HG03460 (cell line): ENCODE results near the gene LY6G5B.
"Not testable (repeated sequence)": the region's sequence is repeated elsewhere in the genome, so short reads cannot be mapped to it uniquely, and the experiment has no call there.

ENCODE experiments used
- ATAC-seq: cut with Tn5 transposase; IDR thresholded peaks from one replicate; pipeline ENCODE4 v1.9.1; 2021; ENCODE audit not compliant: unreplicated experiment

The LY6G5B gene

DNA sequence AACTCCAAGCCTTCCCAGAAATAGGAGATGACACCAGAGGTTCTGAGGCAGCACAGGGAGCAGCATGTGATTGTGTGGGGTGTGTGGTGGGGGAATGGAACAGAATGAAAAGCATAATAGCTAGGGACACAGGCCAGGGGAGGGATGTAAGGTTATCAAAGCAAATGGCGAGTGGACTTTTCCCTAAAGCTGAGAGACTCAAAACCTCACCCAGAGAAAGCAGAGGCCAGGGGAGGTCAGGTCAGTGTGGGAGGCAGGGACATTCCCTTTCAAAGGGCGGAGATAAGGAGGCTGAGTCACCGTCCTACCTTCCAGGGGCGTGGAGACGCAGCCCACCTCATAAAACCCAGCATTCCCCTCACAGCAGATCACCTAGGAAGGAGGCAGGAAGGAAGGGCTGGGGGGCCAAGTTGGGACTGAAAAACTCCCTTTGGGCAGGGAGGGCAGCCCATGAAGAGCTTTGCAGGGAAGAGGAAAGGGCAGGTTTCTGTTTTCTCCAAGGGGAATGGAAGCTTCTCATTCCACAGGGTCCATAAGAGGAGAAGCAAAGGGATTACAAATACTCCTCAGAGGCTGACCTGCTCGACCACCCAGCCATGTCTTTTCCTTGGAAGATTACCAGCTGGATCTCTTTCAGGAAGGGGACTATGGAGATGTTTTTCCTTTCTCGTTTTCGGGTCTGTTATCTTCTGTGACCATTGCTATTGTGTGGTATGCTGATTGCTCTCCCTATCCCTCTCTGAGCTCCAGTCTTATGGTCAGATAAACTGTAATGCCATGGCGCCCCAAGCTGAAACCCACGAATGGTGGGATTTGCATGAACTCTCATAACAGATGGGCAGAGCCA, 20.7 kb downstream of the LY6G5B start:
- no peak for ATAC-seq

DNA sequence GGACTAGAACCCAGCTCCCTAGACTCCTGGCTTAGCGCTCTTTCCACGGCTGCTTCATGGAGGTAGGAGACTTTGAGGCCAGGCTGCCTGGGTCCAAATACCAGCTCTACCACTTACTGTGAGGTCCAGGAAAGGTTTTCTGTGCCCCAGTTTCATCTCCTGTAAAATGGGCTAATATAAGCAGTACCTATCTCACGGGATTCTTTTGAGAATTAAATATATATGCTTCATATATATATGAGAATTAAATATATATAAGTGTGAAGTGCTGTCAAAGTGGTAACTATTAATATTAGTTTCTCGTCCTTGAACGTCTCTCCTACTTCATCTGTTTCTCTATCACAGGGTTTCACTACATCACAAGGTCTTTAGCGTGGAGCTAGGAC, 21.3 kb downstream of the LY6G5B start:
- no peak for ATAC-seq

DNA sequence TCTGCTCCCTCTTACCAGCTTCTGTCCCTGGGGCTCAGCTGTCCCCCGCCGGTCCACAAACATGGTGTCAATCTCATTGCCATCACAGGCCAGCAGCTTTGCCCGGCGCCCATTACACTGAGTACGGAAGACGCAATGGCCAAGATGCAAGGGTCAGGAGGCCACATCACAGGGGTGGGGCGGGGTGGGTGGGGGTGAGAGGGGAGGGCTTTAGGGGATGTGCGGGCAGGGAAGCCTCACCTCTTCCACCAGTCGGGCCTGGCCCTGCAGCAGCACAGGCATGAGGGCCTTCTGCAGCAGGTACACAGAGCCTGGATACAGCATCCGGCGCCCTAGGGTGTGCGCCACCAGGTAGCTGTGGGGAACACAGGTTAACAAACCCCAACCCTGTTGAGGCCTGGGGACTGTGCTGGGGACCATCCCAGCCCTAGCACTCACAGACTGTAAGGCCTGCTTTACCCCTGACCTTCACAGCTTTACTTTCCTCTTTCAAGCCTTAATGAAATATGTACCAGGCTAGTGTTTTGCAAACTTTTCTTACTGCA, 21.9 kb downstream of the LY6G5B start:
- ATAC-seq = no peak

DNA sequence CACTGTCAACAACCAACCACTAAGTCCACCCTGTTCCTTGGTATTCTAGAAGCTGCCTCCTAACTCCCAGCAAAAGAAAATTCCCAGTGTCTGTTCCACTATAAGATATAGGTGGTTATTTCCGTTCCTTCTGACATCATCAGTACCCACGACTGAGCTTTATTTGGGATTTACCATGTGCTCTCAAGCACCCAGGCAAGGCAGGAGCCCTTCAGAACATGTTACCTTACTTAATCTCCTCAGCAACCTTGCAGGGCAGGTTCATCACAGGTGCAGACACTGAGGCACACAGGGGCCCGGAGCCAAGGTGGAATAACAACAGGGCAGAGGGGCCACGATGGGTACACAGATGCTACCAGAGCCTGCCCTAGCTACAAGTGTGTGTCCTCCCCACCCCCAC, 22.6 kb downstream of the LY6G5B start:
- ATAC-seq = no peak

DNA sequence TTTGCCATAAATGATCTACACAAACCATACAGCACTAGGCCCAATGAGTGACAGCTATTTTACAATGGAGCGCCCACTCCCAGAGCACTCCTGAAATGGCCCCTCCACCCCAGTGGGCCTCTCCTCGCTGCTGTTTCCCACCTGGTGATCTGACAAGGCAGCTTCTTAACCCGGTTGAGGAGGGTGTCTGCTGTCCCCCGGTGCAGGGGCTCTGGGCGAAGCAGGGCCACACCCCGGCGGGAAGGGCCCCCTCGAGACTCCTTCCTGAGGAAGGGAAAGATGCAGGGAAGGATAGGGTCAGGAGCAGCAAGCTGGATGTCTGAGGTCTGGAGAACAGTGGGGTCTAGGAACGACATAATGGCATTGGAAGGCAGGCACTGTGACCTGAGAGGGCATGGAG, 23.1 kb downstream of the LY6G5B start:
- no peak for ATAC-seq

DNA sequence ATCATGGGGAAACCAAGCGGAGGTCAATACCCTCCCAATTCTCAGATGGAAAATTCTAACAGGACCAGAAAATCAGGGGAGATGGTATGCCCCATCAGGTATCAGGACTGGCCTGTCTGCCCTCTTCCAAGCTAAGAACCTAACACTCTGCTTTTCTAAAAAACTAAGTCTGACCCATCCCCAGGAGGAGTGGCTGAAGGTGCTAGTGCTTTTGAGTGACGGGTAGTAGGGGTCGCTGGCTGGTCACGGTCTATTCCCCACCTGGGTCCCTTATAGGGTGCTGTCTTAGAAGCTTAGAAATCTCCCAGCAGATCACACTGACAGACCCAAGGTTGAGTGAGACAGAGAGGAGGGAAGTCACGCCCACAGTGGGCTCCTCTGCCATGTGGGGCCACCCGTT, 23.8 kb downstream of the LY6G5B start:
- ATAC-seq = no peak

DNA sequence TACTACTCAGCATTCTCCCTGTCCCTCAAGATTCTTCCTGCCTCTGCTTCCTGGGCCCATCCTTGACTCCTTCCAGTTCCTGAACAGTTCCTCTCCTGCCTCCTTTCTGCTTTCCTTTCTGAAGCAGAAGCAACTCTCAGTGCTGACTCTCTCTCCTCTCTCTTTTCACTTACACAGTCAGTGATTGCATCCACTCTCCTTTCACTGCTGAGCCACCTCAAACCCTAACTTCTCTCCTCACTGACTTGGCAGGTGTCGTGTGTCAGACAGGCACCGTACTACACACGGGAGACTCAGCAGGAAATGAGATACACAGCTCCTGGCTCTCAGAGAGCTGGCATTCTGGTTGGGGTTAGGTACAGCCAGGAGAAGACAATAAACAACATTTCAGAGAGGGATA, 27.8 kb downstream of the LY6G5B start:
- ATAC-seq = no peak

DNA sequence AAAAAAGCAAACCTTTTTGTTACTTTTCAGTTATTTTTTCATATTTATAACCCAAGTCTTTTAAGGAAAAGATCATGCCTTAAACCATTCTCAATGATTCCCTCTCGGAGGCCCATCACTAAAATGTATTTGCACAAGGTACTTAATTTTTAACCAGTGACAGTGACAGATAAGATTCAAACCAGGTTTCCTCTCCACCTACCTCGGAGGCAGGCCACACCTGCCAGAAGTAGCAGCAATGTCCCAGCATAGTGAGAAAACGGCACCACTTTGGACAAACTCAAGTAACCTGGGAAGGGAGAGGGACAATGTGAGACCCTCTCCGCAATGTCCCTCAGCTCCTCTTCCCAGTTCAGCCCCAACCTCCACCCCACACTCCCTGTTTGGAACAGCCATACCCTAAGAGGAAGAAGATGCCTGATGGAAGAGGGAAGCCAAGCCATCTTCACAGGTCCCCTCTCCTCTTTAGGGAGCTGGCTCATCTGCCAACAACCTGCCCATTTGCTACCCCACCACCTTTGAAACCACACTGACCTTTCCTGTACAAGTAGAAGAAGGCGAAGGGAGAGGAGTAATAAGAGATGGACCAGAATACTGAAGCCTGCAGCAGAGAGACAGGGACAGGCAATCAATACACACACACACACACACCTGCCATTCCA, 31.1 kb downstream of the LY6G5B start:
- no peak for ATAC-seq

DNA sequence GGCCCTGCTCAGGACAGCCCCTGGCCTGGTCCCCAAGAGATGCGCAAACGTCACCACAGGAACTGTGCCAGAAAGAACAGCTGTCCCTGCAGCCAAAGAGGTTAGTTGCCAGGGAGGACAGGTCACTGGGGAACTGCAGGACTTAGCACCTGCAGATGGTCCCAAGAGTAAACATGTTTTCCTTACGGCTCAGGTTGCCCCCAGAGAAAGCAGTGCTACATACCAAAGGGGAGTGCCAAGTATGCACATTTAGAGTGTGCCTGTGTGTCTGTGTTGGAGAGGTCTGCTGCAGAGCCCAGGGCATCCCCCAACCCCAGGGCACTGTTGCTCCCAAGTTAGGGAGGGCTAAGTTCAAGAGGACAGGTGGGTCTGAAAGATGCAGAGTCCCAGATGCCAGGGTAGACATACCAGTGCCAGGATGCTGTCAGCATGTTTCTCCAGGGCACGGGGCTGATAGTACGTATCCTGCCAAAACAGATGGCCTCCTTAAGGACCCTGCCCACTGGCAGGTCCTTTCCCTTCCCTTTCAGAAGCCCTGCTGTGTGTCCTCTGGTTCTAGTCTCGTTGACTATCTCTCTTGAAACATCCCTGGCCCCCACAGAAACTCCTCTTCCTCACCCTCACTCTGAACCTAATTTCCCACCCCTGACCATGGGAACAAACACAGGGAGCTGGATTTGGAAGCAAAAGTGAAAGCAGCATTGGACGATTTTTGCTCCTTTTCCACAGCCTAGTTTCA, 32.1 kb downstream of the LY6G5B start:
- ATAC-seq = no peak

DNA sequence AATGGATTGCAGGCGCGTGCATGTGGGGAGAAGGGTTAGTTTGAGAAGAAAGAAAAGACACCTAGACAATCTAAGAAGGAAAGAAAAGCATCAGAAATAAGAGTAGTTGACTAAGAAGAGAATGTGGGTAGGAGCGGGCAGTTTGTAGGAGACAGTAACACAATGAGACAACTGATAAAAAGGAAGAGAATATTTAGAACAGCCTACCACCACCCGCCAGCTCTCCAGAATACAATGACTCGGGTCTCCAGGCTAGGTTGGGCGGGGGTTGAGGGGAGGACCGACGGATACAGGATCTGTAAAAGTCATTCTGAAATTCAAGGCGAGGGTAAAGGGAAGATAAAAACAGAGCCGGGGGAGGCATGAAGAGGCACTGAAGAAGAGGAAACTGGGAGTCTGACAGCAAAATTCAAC, 32.6 kb downstream of the LY6G5B start:
- no peak for ATAC-seq

DNA sequence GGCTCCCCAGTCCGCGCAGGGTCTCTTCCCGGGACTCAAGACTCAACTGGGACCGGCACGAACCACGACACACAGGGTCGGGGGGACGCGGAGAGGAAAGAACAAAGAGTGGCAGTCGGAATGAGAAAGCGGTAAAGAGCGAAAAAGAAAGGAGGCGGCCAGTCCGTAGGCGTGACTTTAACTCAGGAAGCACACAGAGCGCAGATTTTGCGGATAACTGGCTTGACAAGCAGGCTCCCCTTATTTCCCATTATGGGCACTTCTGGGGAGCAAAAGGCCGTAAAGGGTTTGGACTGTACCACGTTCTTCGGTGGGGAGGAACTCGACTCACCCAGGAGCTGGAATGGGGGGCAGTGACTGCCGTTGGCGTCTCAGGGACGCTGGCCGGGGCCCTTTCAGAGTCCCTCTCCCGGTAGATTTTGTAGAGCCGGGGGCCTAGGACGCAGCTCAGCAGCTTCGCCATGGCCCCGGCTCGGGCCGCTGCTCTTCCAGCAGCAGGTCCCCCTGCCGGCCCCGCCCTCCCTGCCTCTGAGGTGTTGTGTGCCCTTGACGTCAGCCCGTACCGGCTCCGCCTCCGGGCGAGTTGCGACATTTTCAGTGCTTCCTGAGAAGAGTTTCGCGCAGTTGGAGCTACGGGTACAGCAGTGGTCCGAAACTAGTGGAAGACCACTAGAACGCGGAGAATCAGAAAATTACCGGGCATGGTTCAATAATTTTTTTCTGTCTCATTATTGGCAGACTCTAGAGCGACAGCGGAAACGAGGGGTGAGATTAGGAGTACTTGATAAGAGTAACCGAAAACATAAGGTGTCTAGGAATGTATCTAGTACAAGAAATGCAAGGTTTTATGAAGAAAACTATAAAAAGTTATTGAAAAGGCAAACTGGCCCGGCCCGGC, 33.3 kb downstream of the LY6G5B start, which contains the start of gene ABHD16A:
TSS of gene ABHD16A (minus strand) at position 506 of the 898 bp plus-strand sequence. CDS start at position 463, 43 bp downstream.
- peak; percentile 85 for ATAC-seq

DNA sequence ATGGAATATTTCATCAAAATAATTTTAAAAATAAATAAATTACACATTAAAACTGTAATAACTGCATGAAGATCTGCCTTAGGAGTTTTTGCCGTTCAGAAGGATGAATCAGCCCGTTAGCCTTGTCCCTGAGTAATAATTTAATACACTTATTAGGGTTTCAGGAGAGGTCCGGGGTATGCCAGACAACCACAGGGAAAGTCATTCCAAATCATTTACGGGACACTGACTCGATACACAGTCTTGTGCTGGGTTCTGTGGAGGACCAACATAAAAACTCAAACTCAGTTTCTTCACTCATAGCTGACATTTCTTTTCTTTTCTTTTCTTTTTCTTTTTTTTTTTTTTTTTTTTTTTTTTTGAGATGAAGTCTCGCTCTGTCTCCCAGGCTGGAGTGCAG, 36.2 kb downstream of the LY6G5B start:
- no peak for ATAC-seq

DNA sequence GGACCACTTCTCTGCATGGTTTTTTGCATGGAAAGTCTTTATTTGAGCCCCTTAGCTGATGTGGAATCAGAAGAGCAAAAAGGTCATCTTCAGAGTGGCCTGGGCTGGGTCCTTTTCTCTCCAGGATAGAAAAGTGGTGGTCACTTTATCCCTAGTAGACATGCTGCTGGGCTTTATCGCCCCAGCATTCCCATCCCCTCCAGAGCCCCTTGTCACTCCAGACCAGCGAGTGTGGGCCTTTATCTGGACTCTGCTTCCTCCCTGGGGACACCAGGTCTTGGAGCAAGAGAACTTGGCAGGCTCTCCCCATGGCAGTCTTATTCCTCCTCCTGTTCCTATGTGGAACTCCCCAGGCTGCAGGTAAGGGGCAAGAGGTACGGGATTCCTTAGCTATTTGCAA, 36.8 kb downstream of the LY6G5B start, which contains the start of gene LY6G6F:
TSS of gene LY6G6F (plus strand) at position 268 of the 400 bp plus-strand sequence. CDS start at position 309, 41 bp downstream.
- ATAC-seq = no peak

DNA sequence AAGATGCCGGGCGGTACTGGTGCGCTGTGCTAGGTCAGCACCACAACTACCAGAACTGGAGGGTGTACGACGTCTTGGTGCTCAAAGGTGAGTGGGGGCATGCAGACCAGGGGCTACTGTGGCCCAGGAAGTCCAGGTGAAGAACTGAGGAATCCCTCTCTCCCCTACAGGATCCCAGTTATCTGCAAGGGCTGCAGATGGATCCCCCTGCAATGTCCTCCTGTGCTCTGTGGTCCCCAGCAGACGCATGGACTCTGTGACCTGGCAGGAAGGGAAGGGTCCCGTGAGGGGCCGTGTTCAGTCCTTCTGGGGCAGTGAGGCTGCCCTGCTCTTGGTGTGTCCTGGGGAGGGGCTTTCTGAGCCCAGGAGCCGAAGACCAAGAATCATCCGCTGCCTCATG, 37.9 kb downstream of the LY6G5B start:
- no peak for ATAC-seq

DNA sequence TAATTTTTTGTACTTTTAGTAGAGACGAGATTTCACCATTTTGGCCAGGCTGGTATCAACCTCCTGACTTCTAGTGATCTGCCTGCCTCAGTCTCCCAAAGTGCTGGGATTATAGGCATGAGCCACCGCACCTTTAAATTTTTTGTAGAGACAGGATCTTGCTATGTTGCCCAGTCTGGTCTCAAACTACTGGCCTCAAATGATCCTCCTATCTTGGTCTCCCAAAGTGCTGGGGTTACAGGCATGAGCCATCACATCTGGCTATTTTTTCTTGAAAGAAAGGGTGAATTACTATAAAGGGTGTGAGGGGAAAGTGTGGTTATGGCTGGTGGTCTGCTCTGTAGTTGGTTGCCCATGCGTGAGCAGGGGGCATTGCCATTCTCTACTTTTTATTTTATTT, 38.4 kb downstream of the LY6G5B start:
- no peak for ATAC-seq

DNA sequence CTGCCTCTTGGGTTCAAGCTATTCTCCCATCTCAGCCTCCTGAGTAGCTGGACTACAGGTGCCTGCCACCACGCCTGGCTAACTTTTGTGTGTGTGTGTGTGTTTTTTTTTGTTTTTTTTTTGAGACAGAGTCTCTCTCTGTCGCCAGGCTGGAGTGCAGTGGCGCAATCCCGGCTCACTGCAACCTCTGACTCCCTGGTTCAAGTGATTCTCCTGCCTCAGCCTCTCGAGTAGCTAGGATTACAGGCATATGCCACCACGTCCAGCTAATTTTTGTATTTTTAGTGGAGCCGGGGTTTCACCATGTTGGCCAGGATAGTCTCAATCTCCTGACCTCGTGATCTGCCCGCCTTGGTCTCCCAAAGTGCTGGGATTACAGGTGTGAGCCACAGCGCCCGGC, 39.4 kb downstream of the LY6G5B start:
- not testable (repeated sequence) for ATAC-seq

DNA sequence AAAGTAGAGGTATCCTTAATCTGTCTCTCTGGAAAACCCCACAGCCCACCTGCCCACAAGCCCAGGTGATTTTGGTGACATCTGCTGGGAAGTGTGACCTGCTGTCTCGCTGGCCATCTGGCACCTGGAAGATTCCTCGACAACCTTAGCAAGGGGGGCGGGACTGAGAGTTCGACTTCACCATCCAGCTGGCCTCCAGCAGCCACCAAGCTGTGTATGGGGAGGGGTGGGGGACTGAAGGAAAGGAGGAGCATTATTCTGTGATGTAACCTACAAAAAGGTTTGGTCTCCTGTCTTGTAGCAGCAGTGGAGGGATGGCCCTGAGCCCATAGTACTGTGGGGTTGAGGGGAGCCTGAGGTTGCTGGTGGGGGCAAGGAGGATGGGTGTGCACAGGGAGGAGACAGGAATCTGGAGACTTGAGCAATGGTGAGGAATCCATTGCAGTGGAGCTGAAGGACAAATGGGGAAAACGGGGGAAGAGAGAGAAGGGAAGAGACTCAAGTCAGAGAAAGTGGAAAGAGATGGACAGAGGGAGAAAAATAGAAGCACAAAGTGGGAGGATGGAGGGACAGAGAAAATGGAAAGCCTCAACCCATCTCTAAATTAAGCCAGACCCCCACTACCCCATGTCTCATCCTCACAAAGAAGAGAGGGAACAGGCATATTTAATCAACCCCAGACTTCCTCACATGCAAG, 40.9 kb downstream of the LY6G5B start:
- ATAC-seq = no peak

DNA sequence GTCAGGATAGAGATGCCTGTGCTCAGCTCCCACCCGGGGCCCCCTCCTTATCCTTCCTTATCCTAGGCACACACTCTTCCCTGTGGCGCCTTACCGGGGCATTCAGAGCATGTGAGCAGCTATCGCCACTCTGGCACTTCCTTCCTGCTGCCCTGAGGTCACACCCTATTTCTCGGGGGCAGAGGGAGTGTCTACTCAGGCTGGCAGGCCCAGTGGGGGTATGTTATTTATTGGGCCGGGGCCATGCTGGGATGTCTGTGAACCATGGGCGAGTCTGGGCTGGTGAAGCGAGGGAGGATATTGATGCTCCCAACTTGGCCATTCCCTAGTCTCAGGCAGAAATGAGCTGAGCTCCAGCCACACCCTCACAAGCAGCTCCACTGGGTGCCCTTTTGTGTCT, 41.5 kb downstream of the LY6G5B start:
- no peak for ATAC-seq

DNA sequence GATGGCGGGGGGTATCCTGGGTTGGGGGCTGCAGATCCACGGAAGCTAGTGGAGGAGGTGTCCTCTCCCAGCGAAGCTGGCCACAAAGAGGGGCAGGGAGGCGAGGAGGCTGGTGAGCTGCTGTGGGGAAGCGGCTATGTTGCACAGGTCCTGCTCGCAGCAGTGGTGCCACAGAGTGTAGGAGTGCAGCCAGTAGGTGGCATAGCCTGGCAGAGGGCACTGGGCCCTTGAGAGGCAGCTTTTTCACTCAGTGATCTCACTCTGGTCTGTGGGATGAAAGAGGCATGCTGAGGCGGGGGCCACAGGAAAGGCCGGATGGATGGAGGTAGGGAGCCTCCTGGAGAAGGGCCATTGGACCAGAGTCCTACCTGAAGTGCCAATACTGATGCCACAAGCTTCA, 42.5 kb downstream of the LY6G5B start:
- no peak for ATAC-seq

DNA sequence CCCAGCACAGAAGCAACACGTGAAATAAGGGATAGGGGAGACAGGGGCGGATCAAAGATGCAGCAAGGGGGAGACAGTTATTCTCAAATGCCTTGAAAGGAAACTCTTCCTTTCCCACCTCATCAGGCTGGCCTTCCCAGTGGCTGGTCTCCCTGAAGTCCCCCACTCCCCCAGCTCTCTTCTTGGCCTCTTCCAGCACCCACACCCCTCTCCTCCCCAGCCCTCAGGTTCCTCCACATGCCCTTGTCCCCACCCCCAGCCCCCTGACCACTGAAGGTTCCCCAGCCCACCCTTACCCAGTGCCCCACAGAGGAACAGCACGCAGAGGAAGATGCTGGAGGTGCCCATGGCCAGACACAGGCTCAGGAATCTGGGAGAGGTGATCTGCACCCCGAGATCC, 43.7 kb downstream of the LY6G5B start:
- ATAC-seq = no peak
